Cerebellar cortex (tissue), 1 donor: ENCODE data around the gene HIGD1A.

Experiments used
- DNase-seq: peaks from one replicate; pipeline ENCODE4 v3.0.0-alpha.2; 2015; ENCODE audit warnings: low spot score

The HIGD1A gene

GRCh38 chr3:42755681-42756578 is 48.4 kb downstream of the HIGD1A start:
- no peak for DNase-seq

- DNase-seq: no peak
These were observed 50.5 kb downstream of the HIGD1A start for GRCh38 chr3:42753757-42754156.

GRCh38 chr3:42752961-42753360 is 51.3 kb downstream of the HIGD1A start:
- DNase-seq: no peak

GRCh38 chr3:42752441-42752840 is 51.8 kb downstream of the HIGD1A start:
- DNase-seq: no peak

GRCh38 chr3:42751609-42752008 is 52.7 kb downstream of the HIGD1A start:
- no peak for DNase-seq

- DNase-seq: no peak
These were observed 53.5 kb downstream of the HIGD1A start for GRCh38 chr3:42750834-42751233.

- no peak for DNase-seq
These were observed 54.5 kb downstream of the HIGD1A start for GRCh38 chr3:42749753-42750231.

GRCh38 chr3:42749025-42749752 is 55.1 kb downstream of the HIGD1A start:
- DNase-seq: no peak

- DNase-seq: no peak
These were observed 56.7 kb downstream of the HIGD1A start for GRCh38 chr3:42747581-42747980.

- peak; percentile 65 for DNase-seq
These were observed 57.5 kb downstream of the HIGD1A start for GRCh38 chr3:42746455-42747450.

GRCh38 chr3:42745776-42746454 is 58.4 kb downstream of the HIGD1A start:
- DNase-seq: no peak

GRCh38 chr3:42745291-42745745 is 59.0 kb downstream of the HIGD1A start:
- no peak for DNase-seq

- DNase-seq: no peak
These were observed 60.9 kb downstream of the HIGD1A start for GRCh38 chr3:42743204-42743995.

GRCh38 chr3:42742688-42743087 is 61.6 kb downstream of the HIGD1A start:
- DNase-seq: no peak

GRCh38 chr3:42742259-42742658 is 62.0 kb downstream of the HIGD1A start:
- DNase-seq: no peak

- no peak for DNase-seq
These were observed 62.5 kb downstream of the HIGD1A start for GRCh38 chr3:42741796-42742195.

GRCh38 chr3:42739401-42740158 is 64.7 kb downstream of the HIGD1A start:
- DNase-seq: no peak

- no peak for DNase-seq
These were observed 67.8 kb downstream of the HIGD1A start for GRCh38 chr3:42736531-42736930.

- no peak for DNase-seq
These were observed 68.2 kb downstream of the HIGD1A start for GRCh38 chr3:42736081-42736480.

- no peak for DNase-seq
These were observed 68.7 kb downstream of the HIGD1A start for GRCh38 chr3:42735615-42736014.
